Measurements from ENCODE around the gene NCOR1.
"Not testable (repeated sequence)": the region's sequence is repeated elsewhere in the genome, so short reads cannot be mapped to it uniquely, and the experiment has no call there.

NCOR1 gene

GRCh38 chr17:16145319-16145890, 69.9 kb downstream of the NCOR1 start:
- not testable (repeated sequence) for DNase-seq

- no peak for DNase-seq
Measured at GRCh38 chr17:16141685-16142084, 73.6 kb downstream of the NCOR1 start.

- DNase-seq: no peak
Measured at GRCh38 chr17:16140854-16141253, 74.5 kb downstream of the NCOR1 start.

- DNase-seq: no peak
Measured at GRCh38 chr17:16135461-16135860, 79.9 kb downstream of the NCOR1 start.

GRCh38 chr17:16131593-16131992, 83.7 kb downstream of the NCOR1 start:
- no peak for DNase-seq

- no peak for DNase-seq
Measured at GRCh38 chr17:16129441-16130205, 85.7 kb downstream of the NCOR1 start.

- DNase-seq: no peak
Measured at GRCh38 chr17:16123531-16123930, 91.8 kb downstream of the NCOR1 start.

- DNase-seq: no peak
Measured at GRCh38 chr17:16122697-16123434, 92.5 kb downstream of the NCOR1 start.

- DNase-seq: no peak
Measured at GRCh38 chr17:16121915-16122314, 93.4 kb downstream of the NCOR1 start.

- DNase-seq: no peak
Measured at GRCh38 chr17:16120937-16121336, 94.4 kb downstream of the NCOR1 start.

- no peak for DNase-seq
Measured at GRCh38 chr17:16117149-16117548, 98.2 kb downstream of the NCOR1 start.

GRCh38 chr17:16115077-16115698, 100.1 kb downstream of the NCOR1 start:
- DNase-seq: not testable (repeated sequence)

- no peak for DNase-seq
Measured at GRCh38 chr17:16108871-16109270, 106.5 kb downstream of the NCOR1 start.

- no peak for DNase-seq
Measured at GRCh38 chr17:16108386-16108785, 106.9 kb downstream of the NCOR1 start.

GRCh38 chr17:16107165-16107770, 108.1 kb downstream of the NCOR1 start:
- no peak for DNase-seq

GRCh38 chr17:16106161-16106891, 109.0 kb downstream of the NCOR1 start:
- no peak for DNase-seq

- DNase-seq: no peak
Measured at GRCh38 chr17:16104189-16104588, 111.1 kb downstream of the NCOR1 start.

- no peak for DNase-seq
Measured at GRCh38 chr17:16101440-16101839, 113.9 kb downstream of the NCOR1 start.

- no peak for DNase-seq
Measured at GRCh38 chr17:16100737-16101400, 114.5 kb downstream of the NCOR1 start.

- no peak for DNase-seq
Measured at GRCh38 chr17:16091773-16092172, 123.6 kb downstream of the NCOR1 start.

- no peak for DNase-seq
Measured at GRCh38 chr17:16086957-16087356, 128.4 kb downstream of the NCOR1 start.

Measured in activated T-cell treated with anti-CD3 and anti-CD28 coated beads, Interleukin-2, amount 50 U/mL, for 1 hour (primary cell).